Gastroesophageal sphincter (tissue), 3 donors: ENCODE results near the gene THRB.

Experiments
- EP300 ChIP-seq: sonication (generic); formaldehyde crosslinking; IDR thresholded peaks from one replicate; pipeline ENCODE4 v1.6.1; 2017; ENCODE audit warnings: antibody characterized with exemption, mild to moderate bottlenecking
- POLR2AphosphoS5 ChIP-seq: sonication (generic); formaldehyde crosslinking; IDR thresholded peaks from one replicate; pipeline ENCODE4 v1.6.1; 2017; ENCODE audit warnings: antibody characterized with exemption
- TF ChIP-seq, protein P1 (sequence below), 4 experiments: fragments of 200-600 bp in 2 of 4; fragments of 450-650 bp in 2 of 4; sonication (generic) in 1 of 4; IDR thresholded peaks; one replicate each; pipeline ENCODE4 v1.5.1; 2017 to 2019; ENCODE audit warnings: antibody characterized with exemption in 4 of 4, mild to moderate bottlenecking in 2 of 4, moderate library complexity in 2 of 4

GRCh38 chr3:24439021-24439420 is 55.6 kb downstream of the THRB start:
- TF ChIP-seq, protein P1, sequence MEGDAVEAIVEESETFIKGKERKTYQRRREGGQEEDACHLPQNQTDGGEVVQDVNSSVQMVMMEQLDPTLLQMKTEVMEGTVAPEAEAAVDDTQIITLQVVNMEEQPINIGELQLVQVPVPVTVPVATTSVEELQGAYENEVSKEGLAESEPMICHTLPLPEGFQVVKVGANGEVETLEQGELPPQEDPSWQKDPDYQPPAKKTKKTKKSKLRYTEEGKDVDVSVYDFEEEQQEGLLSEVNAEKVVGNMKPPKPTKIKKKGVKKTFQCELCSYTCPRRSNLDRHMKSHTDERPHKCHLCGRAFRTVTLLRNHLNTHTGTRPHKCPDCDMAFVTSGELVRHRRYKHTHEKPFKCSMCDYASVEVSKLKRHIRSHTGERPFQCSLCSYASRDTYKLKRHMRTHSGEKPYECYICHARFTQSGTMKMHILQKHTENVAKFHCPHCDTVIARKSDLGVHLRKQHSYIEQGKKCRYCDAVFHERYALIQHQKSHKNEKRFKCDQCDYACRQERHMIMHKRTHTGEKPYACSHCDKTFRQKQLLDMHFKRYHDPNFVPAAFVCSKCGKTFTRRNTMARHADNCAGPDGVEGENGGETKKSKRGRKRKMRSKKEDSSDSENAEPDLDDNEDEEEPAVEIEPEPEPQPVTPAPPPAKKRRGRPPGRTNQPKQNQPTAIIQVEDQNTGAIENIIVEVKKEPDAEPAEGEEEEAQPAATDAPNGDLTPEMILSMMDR (IDR thresholded peaks at IDR 0.05) = no peak
- TF ChIP-seq POLR2AphosphoS5 = no peak
- no peak for TF ChIP-seq EP300
